HG03442 (cell line): ENCODE results near the gene SCYL3.
"Not testable (repeated sequence)": the region's sequence is repeated elsewhere in the genome, so short reads cannot be mapped to it uniquely, and the experiment has no call there.

Source experiments
- ATAC-seq: cut with Tn5 transposase; IDR thresholded peaks from one replicate; pipeline ENCODE4 v1.9.1; 2021; ENCODE audit warnings: mild to moderate bottlenecking, moderate library complexity; ENCODE audit not compliant: unreplicated experiment

The SCYL3 gene, protein sequence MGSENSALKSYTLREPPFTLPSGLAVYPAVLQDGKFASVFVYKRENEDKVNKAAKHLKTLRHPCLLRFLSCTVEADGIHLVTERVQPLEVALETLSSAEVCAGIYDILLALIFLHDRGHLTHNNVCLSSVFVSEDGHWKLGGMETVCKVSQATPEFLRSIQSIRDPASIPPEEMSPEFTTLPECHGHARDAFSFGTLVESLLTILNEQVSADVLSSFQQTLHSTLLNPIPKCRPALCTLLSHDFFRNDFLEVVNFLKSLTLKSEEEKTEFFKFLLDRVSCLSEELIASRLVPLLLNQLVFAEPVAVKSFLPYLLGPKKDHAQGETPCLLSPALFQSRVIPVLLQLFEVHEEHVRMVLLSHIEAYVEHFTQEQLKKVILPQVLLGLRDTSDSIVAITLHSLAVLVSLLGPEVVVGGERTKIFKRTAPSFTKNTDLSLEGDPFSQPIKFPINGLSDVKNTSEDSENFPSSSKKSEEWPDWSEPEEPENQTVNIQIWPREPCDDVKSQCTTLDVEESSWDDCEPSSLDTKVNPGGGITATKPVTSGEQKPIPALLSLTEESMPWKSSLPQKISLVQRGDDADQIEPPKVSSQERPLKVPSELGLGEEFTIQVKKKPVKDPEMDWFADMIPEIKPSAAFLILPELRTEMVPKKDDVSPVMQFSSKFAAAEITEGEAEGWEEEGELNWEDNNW

GRCh38 chr1:169893645-169894423 lies at the start of gene SCYL3:
TSS of gene SCYL3 (minus strand) at chr1:169893896. CDS start at chr1:169888840, 5,056 bp downstream.
- peak; percentile 82 for ATAC-seq

DNA sequence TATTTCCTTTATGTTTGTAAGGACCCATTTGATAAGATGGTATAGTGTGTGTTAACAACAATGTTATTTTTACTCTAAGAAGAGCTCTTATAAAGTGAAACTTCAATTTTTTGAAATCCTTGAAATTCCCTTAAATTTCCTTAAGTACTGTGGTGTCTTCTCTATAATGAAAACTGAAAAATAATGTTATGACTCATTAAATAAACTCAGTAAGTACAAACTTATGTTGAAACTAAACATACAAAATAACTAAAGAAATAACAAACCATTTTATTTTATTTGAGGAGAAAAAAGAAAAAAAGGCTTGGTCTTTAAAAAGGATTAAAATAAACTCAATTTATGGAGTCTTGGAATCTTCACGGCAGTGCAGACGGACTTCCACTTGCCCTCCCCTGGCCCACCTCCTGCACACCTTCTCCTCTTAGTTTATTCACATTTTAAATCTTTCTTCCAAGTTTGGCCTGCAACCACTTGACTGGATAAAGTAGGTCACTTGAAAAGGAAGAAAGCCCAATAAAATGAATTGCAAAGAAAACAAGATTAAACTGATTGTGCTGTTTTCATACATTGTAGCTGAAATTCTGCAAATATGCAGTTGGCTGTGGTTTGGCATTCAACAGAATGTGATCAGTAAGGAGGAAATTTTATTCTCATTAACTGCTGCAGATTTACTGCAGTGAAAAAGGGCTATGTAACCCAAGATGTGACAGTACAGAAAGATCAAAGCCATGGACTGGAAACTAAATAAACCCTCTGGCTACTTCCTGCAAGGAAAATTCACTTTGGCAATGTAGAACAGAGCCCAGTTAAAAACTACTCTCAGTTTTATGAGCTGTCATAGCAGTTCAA lies 48.5 kb upstream of the SCYL3 start:
- no peak for ATAC-seq

DNA sequence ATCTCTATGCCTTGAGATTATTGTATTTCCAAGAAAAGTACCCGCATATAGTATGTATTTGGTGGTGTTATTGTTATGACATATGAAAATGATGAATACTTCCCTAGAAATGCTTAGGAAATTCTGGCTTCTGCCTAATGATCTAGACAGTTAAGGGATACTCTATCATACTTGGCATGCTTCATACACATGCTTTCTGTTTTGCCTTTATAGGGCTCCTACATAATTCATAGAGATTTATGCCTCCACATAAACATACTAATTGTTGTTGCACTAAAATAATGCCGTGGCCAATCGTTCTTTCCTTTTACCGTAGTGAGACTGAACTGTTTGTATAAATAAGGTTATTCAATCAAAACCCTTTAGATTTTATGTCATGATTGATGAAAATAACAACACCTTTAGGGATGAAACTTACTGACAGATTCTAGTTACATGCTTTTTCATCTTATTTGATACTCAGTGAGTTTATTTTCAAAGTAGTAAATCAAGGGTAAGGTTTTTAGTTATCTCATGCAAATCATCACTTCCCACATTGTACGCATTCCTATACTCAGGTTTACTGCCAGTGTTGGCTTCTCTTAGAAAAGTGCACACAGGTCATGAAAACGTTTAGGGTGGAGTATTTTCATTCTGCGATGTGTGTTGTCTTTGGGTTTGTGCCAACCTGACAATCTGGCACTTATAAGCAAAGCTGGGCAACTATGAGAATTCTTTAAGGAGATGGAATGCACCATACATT lies 40.5 kb upstream of the SCYL3 start:
- no peak for ATAC-seq

DNA sequence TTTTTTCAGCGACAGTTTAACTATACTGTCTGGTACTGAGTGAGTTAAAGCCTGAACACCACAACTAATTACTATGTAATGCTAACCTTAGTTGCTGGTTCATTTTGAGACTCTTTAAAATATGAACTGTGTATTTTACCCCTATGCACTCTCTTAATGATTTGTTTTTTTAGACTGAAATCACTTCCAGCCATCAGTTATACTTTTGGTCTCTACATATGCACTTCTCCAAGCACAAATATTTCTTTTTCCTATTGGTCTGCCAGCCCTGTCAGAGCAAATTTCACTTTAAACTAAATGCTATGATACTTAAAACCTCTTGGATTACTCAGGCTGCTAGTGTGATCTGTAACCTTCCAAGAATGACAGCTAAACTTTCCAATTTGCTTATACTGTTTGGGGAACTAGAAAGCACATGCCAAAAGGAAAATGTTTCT lies 38.1 kb upstream of the SCYL3 start:
- ATAC-seq: no peak

- ATAC-seq: no peak
These were observed 35.5 kb upstream of the SCYL3 start for GRCh38 chr1:169929210-169929526.

GRCh38 chr1:169928438-169929209 lies 34.9 kb upstream of the SCYL3 start:
- peak; percentile 69 for ATAC-seq

GRCh38 chr1:169925505-169926482 lies 32.1 kb upstream of the SCYL3 start:
- ATAC-seq: peak; percentile 70

DNA sequence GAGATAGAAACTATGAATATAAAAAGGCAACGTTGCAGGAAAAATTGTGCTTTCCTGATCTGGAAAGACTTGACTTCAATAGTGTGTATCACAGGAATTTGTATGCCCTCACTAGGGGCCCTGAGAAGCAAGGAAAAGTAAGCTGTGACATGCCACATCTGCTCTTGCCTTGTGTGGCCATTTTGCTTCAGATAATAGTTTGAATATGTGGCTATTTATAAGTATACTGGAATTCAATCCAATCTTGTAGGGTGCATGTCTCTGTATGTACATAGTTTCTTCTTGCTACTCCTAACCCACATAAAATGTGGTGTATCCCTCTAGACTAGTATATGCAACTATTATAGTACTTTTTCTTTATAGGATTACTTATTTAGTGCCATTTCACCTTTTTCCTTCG lies 31.1 kb upstream of the SCYL3 start:
- no peak for ATAC-seq

- no peak for ATAC-seq
These were observed 30.4 kb upstream of the SCYL3 start for GRCh38 chr1:169924063-169924462.

GRCh38 chr1:169921080-169921479 lies 27.4 kb upstream of the SCYL3 start:
- ATAC-seq: no peak

DNA sequence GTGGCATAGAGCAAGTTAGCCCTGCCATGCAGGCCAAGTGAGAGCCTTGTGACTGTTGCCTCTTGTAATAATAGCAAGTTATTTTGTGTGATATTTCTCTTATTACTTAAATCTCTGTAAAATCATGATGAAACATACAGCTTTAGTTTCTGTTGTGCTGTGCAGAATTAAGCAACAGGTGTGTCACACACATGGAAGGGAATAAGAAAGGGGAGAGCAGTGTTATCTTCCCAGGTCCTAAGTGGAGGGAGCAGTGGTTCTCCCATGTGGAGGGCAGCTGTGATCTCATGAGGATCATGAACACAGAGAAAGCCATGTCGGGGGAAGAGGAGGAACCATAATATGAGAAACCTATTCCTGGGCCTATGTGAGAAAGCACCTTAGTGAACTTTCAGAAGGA lies 25.2 kb upstream of the SCYL3 start:
- ATAC-seq: no peak

- not testable (repeated sequence) for ATAC-seq
These were observed 24.5 kb upstream of the SCYL3 start for GRCh38 chr1:169918220-169918619.

DNA sequence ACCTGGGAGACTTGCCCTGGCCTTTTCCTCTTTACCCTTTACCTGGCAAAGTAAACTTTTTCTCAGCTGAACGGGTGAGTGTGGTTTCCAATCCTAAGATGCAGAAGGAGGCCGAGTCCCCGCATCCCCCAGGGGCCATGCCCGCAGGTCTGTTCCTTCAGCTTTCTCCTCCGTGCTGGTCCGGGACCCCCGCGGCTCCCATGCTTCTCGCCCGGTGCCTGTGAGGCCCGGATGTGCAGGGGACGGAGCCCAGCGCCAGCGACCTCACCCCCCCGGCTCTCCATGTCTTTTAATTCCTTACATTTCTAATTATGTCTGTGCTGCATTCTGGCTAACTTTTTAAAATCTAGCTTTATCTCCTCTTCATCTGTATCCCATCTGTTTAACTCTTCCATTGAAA lies 21.5 kb upstream of the SCYL3 start:
- ATAC-seq: no peak

GRCh38 chr1:169914531-169914930 lies 20.8 kb upstream of the SCYL3 start:
- ATAC-seq: no peak

GRCh38 chr1:169909499-169909898 lies 15.8 kb upstream of the SCYL3 start:
- ATAC-seq: no peak

DNA sequence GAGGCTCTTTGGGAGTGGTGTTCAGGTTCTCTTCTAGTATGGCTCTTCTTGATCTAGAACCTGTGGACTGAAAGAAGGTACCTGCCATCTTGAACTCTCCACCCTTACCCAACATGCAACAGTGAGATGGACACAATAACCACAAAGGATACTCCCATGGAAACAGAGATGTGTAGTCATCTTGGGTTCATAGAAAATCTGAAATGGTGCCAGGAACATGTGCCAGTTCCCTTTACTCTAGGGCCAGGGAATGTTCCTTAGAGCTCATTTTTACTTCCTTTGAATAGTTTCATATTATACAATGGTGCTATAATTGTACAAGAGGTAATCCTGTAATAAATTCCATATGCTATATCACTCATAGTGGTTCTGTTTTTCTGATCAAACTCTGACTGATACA lies 13.2 kb upstream of the SCYL3 start:
- ATAC-seq: no peak

- ATAC-seq: no peak
These were observed 11.1 kb upstream of the SCYL3 start for GRCh38 chr1:169904834-169905233.

DNA sequence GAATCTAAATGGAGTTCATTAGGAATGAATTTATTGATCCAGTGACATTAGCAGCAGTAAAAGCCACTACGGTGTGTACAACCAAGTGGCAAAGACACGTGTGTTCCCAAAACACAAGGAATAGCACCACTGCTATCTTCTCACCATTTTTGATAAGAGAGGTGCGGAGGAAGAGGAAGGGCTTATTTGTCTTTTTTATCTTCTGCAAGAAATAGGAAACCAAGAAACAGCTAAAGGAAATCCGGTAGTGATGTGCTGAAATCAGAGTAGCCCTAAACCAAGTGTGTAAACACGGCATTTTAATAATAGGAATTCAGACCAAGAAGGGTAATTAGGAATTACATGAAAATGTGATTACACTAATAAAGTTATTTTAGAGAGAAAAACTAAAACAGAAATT lies 9.1 kb upstream of the SCYL3 start:
- ATAC-seq: no peak
